Measurements from ENCODE around the gene COX10.

DNA sequence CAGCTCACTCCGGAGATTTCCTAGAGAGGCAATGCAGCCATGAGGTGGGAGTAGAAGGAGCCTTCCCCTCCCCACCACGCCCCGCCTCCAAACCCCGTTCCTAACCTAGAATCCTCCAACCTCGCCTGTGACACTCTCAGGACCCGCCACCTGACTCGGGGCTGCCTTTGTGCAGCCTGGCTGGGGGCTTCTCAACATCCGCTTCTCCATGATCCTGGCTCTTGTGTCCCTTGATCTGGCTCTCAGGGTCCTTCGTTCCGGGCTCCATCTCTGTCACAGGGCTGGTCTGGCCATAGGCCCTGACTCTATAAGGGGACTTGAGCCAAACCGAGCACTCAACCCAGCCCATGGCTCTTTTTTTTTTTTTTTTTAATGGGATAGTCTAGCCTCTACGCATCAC lies 143.1 kb downstream of the COX10 start:
- TF ChIP-seq, protein P1, sequence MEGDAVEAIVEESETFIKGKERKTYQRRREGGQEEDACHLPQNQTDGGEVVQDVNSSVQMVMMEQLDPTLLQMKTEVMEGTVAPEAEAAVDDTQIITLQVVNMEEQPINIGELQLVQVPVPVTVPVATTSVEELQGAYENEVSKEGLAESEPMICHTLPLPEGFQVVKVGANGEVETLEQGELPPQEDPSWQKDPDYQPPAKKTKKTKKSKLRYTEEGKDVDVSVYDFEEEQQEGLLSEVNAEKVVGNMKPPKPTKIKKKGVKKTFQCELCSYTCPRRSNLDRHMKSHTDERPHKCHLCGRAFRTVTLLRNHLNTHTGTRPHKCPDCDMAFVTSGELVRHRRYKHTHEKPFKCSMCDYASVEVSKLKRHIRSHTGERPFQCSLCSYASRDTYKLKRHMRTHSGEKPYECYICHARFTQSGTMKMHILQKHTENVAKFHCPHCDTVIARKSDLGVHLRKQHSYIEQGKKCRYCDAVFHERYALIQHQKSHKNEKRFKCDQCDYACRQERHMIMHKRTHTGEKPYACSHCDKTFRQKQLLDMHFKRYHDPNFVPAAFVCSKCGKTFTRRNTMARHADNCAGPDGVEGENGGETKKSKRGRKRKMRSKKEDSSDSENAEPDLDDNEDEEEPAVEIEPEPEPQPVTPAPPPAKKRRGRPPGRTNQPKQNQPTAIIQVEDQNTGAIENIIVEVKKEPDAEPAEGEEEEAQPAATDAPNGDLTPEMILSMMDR (IDR thresholded peaks at IDR 0.05) = no peak
- no peak for TF ChIP-seq POLR2A (IDR thresholded peaks at IDR 0.05)
